ENCODE results near the gene BCAS2. TPM values are rescaled to one million over a fixed set of nuclear protein-coding genes. Genes with fewer than 3 reads are reported as not detected.

Gene BCAS2
- total and polyA plus RNA-seq, 2 experiments from 2014 or later = 50.7 to 111 TPM

DNA sequence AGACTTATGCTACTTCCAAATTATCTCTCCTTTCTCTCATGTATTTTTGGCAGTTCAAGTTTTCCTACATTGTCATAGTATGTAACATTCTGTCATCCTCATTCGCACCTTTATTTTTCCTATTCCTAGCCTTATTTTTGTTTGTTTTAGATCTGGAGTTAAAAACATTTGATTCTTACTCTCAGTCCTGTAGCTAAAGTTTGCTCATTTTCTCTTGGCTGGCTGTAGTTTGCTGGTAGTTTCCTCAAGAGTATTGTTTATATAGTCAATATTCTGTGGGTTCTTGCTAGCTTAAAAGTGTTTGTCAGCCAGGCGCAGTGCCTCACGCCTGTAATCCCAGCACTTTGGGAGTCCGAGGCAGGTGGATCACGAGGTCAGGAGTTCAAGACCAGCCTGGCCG is 40.6 kb downstream of the BCAS2 start:
- no peak overlapping the region for H3K4me3 ChIP-seq
- H3K27ac Mint-ChIP-seq = no peak overlapping the region
- ATAC-seq (no peak), DNase-seq (ENCODE audit: low spot score) (no peak)
- H3K27me3 Mint-ChIP-seq (ENCODE audit: insufficient read depth, low read depth, poor library complexity) = no peaks in the 10 kb centered on the region
- H3K4me2 ChIP-seq = no peak overlapping the region
- TF ChIP-seq EZH2phosphoT487 (IDR thresholded peaks at IDR 0.05; ENCODE audit: unreplicated experiment) (no peak), POLR2AphosphoS5 (IDR thresholded peaks at IDR 0.05; ENCODE audit: low read depth) (no peak), JUNB (IDR thresholded peaks at IDR 0.05; ENCODE audit: unreplicated experiment) (no peak), ZNF114 (CRISPR knock-in tag; IDR thresholded peaks at IDR 0.05) (no peak), CREB1 (CRISPR knock-in tag; IDR thresholded peaks at IDR 0.05; ENCODE audit: low read depth) (no peak)
- TF ChIP-seq, protein P1, sequence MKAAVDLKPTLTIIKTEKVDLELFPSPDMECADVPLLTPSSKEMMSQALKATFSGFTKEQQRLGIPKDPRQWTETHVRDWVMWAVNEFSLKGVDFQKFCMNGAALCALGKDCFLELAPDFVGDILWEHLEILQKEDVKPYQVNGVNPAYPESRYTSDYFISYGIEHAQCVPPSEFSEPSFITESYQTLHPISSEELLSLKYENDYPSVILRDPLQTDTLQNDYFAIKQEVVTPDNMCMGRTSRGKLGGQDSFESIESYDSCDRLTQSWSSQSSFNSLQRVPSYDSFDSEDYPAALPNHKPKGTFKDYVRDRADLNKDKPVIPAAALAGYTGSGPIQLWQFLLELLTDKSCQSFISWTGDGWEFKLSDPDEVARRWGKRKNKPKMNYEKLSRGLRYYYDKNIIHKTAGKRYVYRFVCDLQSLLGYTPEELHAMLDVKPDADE (IDR thresholded peaks at IDR 0.05) = no peak
- TF ChIP-seq, protein P2, sequence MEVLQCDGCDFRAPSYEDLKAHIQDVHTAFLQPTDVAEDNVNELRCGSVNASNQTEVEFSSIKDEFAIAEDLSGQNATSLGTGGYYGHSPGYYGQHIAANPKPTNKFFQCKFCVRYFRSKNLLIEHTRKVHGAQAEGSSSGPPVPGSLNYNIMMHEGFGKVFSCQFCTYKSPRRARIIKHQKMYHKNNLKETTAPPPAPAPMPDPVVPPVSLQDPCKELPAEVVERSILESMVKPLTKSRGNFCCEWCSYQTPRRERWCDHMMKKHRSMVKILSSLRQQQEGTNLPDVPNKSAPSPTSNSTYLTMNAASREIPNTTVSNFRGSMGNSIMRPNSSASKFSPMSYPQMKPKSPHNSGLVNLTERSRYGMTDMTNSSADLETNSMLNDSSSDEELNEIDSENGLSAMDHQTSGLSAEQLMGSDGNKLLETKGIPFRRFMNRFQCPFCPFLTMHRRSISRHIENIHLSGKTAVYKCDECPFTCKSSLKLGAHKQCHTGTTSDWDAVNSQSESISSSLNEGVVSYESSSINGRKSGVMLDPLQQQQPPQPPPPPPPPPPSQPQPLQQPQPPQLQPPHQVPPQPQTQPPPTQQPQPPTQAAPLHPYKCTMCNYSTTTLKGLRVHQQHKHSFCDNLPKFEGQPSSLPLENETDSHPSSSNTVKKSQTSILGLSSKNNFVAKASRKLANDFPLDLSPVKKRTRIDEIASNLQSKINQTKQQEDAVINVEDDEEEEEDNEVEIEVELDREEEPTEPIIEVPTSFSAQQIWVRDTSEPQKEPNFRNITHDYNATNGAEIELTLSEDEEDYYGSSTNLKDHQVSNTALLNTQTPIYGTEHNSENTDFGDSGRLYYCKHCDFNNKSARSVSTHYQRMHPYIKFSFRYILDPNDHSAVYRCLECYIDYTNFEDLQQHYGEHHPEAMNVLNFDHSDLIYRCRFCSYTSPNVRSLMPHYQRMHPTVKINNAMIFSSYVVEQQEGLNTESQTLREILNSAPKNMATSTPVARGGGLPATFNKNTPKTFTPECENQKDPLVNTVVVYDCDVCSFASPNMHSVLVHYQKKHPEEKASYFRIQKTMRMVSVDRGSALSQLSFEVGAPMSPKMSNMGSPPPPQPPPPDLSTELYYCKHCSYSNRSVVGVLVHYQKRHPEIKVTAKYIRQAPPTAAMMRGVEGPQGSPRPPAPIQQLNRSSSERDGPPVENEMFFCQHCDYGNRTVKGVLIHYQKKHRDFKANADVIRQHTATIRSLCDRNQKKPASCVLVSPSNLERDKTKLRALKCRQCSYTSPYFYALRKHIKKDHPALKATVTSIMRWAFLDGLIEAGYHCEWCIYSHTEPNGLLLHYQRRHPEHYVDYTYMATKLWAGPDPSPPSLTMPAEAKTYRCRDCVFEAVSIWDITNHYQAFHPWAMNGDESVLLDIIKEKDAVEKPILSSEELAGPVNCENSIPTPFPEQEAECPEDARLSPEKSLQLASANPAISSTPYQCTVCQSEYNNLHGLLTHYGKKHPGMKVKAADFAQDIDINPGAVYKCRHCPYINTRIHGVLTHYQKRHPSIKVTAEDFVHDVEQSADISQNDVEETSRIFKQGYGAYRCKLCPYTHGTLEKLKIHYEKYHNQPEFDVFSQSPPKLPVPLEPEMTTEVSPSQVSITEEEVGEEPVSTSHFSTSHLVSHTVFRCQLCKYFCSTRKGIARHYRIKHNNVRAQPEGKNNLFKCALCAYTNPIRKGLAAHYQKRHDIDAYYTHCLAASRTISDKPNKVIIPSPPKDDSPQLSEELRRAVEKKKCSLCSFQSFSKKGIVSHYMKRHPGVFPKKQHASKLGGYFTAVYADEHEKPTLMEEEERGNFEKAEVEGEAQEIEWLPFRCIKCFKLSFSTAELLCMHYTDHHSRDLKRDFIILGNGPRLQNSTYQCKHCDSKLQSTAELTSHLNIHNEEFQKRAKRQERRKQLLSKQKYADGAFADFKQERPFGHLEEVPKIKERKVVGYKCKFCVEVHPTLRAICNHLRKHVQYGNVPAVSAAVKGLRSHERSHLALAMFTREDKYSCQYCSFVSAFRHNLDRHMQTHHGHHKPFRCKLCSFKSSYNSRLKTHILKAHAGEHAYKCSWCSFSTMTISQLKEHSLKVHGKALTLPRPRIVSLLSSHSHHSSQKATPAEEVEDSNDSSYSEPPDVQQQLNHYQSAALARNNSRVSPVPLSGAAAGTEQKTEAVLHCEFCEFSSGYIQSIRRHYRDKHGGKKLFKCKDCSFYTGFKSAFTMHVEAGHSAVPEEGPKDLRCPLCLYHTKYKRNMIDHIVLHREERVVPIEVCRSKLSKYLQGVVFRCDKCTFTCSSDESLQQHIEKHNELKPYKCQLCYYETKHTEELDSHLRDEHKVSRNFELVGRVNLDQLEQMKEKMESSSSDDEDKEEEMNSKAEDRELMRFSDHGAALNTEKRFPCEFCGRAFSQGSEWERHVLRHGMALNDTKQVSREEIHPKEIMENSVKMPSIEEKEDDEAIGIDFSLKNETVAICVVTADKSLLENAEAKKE (CRISPR knock-in tag; IDR thresholded peaks at IDR 0.05) = no peak
- H3K4me1 Mint-ChIP-seq = no peaks in the 10 kb centered on the region
- H2AFZ ChIP-seq = no peak overlapping the region
- no peak overlapping the region for H3K27ac ChIP-seq (ENCODE audit: low read depth)
- no peaks in the 10 kb centered on the region for H3K79me2 ChIP-seq (replicated peaks; ENCODE audit: insufficient read depth)
- no peaks in the 10 kb centered on the region for H3F3A ChIP-seq (replicated peaks; ENCODE audit: low read depth)
- no peak overlapping the region for H3K4me3 Mint-ChIP-seq
- no peaks in the 10 kb centered on the region for H3K27me3 ChIP-seq (ENCODE audit: insufficient read depth)
- no peaks in the 10 kb centered on the region for H3K4me1 ChIP-seq (ENCODE audit: insufficient read depth)
- no peaks in the 10 kb centered on the region for H3K36me3 ChIP-seq (ENCODE audit: insufficient read depth)
- no peaks in the 10 kb centered on the region for H3K9me2 ChIP-seq (ENCODE audit: insufficient read depth)
- H3K36me3 Mint-ChIP-seq (ENCODE audit: low read depth) = no peaks in the 10 kb centered on the region
- no peaks in the 10 kb centered on the region for H4K20me1 ChIP-seq (replicated peaks; ENCODE audit: insufficient read depth)
- H3K9me3 Mint-ChIP-seq = no peaks in the 10 kb centered on the region

Data from GM23338 (cell line).